OCI-LY3 (cell line): ENCODE measurements around the gene BPNT1.

Experiments
- H2AFZ ChIP-seq: fragments of 200-600, 300-600 bp; shearing (Covaris generic); 2 replicates; pipeline ENCODE4 v1.6.0; 2014; ENCODE audit warnings: antibody characterized with exemption, low read depth, low read length
- H3K27ac ChIP-seq: fragments of 200-600, 300-600 bp; sonication (generic); 2 replicates; pipeline ENCODE4 v1.5.1; 2014; ENCODE audit warnings: mild to moderate bottlenecking, low read length, moderate library complexity, mixed read lengths
- H3K27me3 ChIP-seq: fragments of 200-600, 300-600 bp; sonication (generic); 2 replicates; pipeline ENCODE4 v1.6.1; 2014; ENCODE audit warnings: low read depth, low read length, mixed read lengths
- H3K36me3 ChIP-seq: fragments of 200-600, 300-600 bp; sonication (generic); replicated peaks from 2 replicates; pipeline ENCODE3; 2014; ENCODE audit warnings: low read depth, low read length, mixed read lengths
- H3K4me1 ChIP-seq: fragments of 300-600, 200-600 bp; sonication (generic); 2 replicates; pipeline ENCODE4 v1.6.1; 2014; ENCODE audit warnings: low read length, mixed read lengths
- H3K4me2 ChIP-seq: fragments of 200-600, 300-600 bp; sonication (generic); 2 replicates; pipeline ENCODE4 v1.6.1; 2014; ENCODE audit warnings: low read length, mixed read lengths
- H3K4me3 ChIP-seq: fragments of 300-600, 200-600 bp; sonication (generic); 2 replicates; pipeline ENCODE4 v1.5.1; 2014; ENCODE audit warnings: antibody characterized with exemption, mild to moderate bottlenecking, low read length, moderate library complexity
- H3K79me2 ChIP-seq: fragments of 300-600, 200-600 bp; shearing (Covaris generic); 2 replicates; pipeline ENCODE4 v1.6.1; 2014; ENCODE audit warnings: mild to moderate bottlenecking, low read length, mixed read lengths
- H3K9ac ChIP-seq: fragments of 300-600, 200-600 bp; shearing (Covaris generic); 2 replicates; pipeline ENCODE4 v1.6.0; 2014; ENCODE audit warnings: mild to moderate bottlenecking, low read length, moderate library complexity
- H3K9me3 ChIP-seq: fragments of 200-600, 300-600 bp; shearing (Covaris generic); 2 replicates; pipeline ENCODE4 v1.6.1; 2014; ENCODE audit warnings: low read length, mixed read lengths; ENCODE audit not compliant: insufficient read depth
- H4K20me1 ChIP-seq: fragments of 200-600, 300-600 bp; sonication (generic); 2 replicates; pipeline ENCODE4 v1.6.1; 2016; ENCODE audit warnings: low read length, mixed read lengths; ENCODE audit not compliant: insufficient read depth
- CTCF ChIP-seq: fragments of 200-600, 300-600 bp; sonication (generic); IDR thresholded peaks from 2 replicates; pipeline ENCODE4 v1.5.1; 2014; ENCODE audit warnings: antibody characterized with exemption, low read length, low read depth
- EZH2phosphoT487 ChIP-seq: fragments of 200-600 bp; shearing (Covaris generic); IDR thresholded peaks from 2 replicates; pipeline ENCODE4 v1.6.1; 2018; ENCODE audit warnings: antibody characterized with exemption, mixed run types, low read depth

The BPNT1 gene

DNA sequence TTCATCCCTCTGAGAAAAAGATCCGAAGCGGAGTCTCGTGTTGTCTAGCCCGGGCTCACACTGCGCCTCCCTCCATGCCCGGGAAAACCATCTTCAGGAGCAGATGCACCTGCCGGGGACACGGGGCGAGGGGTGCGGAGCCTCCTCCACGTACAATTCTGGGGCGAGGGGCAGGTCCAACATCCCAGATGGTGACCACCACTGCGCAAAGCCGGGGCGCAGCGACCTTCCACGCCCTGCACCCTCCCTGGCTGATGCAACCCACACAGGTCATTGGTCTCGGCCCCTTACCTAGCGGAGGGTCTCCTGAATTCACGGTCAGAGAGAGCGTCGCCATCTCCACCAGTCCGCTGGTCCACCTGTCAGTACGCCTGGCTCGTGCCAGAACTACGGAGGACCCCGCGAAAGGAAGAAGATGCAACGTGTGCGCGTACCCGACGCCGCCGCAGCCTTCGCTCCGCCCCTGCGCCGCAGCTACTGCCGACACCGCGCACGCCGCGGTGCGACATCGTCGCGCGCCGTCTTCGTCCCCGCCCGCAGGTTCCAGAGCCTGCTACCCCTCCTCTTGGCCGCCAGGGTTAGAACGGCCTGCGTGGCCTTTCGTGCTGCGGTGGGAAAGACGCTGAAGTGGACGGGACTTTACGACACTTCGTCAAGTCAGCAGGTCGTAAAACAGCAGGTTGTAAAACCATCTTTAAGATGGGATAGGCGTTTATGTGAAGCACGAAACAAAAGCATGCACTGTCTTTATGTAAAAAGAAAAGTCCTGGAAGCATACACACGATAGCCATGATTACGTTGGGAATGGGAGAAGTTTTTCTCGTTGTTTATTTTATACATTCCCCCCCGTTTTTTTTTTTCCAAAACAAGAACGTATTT lies 43.3 kb downstream of the BPNT1 start, which contains the start of gene EPRS1:
EPRS1 (minus strand) TSS at position 454 of the 879 bp plus-strand sequence; CDS start at position 337, 117 bp downstream.
- TF ChIP-seq EZH2phosphoT487 (no peak), CTCF (no peak; the same call in 1 of the 2 replicates)
- peaks cover 16% of the 10 kb centered on the region for H3K4me1 ChIP-seq
- no peaks in the 10 kb centered on the region for H3K27me3 ChIP-seq
- peak within 1 kb of the TSS; percentile 77 for H3K27ac ChIP-seq
- no peaks in the 10 kb centered on the region for H3K9me3 ChIP-seq
- peak within 1 kb of the TSS; percentile 95 for H2AFZ ChIP-seq
- H3K79me2 ChIP-seq = peaks cover 50% of the 10 kb centered on the region
- peak within 1 kb of the TSS; percentile 94 for H3K9ac ChIP-seq
- 0 out of 2 replicates have a peak, but pooled peaks cover 10% of the 10 kb centered on the region for H4K20me1 ChIP-seq
- peak within 1 kb of the TSS; percentile 71 for H3K4me2 ChIP-seq
- H3K36me3 ChIP-seq = peaks cover 8% of the 10 kb centered on the region
- H3K4me3 ChIP-seq = peak within 1 kb of the TSS; percentile 93

DNA sequence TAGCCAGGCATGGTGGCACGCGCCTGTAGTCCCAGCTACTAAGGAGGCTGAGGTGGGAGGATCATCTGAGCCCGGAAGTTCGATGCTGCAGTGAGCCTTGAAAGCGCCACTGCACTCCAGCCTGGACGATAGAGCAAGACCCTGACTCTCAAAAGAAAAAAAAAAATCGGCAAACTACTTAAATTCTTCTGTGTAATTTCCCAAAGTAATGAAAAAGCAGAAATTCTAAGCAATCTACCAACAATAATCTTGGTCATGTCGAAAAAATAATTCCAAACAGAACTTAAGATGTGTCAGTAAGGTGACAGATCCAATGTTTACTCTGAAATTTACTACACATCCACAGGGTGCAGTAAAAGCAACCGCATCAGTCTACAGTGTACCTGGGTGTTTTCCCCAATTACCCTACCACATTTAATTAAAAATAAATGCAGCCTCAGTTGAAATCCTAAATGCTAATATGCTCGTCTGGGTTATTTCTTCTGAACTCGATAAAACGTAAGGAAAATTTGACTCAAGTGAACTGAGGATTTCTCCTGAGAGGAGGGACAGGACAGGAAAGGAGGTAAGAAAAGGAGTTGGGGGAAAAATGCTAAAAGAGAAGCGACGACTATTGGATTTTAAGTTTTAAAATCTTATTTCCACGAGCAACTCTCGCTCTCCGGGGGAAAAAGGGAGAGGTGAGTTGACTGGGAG lies 44.1 kb downstream of the BPNT1 start:
- H3K4me3 ChIP-seq = peak overlapping the region; percentile 93
- peak overlapping the region; percentile 90 for H2AFZ ChIP-seq
- H4K20me1 ChIP-seq = 0 out of 2 replicates have a peak, but pooled peaks cover 10% of the 10 kb centered on the region
- H3K4me2 ChIP-seq = peak overlapping the region; percentile 66
- no peaks in the 10 kb centered on the region for H3K9me3 ChIP-seq
- peaks cover 10% of the 10 kb centered on the region for H3K36me3 ChIP-seq
- H3K27ac ChIP-seq = peak overlapping the region; percentile 77
- H3K27me3 ChIP-seq = no peaks in the 10 kb centered on the region
- peaks cover 56% of the 10 kb centered on the region for H3K79me2 ChIP-seq
- H3K9ac ChIP-seq = peak overlapping the region; percentile 94
- peaks cover 16% of the 10 kb centered on the region for H3K4me1 ChIP-seq
- no peak for TF ChIP-seq CTCF

DNA sequence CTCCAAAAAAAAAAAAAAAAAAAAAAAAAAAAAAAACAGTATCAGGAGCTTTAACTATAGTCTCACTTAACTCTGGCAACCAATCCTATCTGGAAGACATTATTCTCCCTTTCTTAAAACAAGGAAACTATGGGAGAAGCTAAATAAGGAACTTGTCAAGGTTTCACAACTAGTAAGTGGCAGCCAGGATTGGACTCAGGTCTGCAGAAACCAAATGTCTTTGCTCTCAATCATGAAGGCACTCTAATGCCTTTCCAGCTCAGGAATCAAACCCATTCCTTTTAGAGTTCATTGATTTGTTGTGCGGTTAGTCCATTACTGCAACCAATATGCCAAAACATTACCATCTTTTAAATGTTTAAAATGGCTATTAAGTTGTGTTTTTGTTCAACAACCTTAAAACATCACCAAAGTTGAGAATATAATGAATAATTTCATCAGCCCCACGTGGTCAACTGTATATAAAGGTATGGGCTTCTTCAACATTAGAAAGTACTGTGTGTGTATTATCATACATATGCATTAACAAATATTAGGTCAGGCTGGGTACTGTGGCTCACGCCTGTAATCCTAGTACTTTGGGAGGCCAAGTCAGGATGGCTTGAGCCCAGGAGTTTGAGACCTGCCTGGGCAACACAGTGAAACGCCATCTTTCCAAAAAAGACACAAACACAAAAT lies 44.8 kb downstream of the BPNT1 start:
- Histone ChIP-seq H3K9ac (peak overlapping the region; percentile 94), H3K4me1 (peaks cover 16% of the 10 kb centered on the region), H3K9me3 (no peaks in the 10 kb centered on the region), H4K20me1 (0 out of 2 replicates have a peak, but pooled peaks cover 10% of the 10 kb centered on the region), H3K79me2 (peaks cover 63% of the 10 kb centered on the region), H3K4me2 (peak overlapping the region; percentile 66), H3K36me3 (peaks cover 15% of the 10 kb centered on the region), H3K4me3 (peak overlapping the region; percentile 93), H3K27ac (0 out of 2 replicates have a peak overlapping the region, but pooled peaks have one; percentile 77), H3K27me3 (no peaks in the 10 kb centered on the region), H2AFZ (no peak overlapping the region)
- TF ChIP-seq CTCF (no peak), EZH2phosphoT487 (no peak)
